Renal cortex interstitium (tissue), 11 donors: Measurements from ENCODE around the gene DCLK2. TPM values are rescaled to one million over a fixed set of nuclear protein-coding genes. Genes with fewer than 3 reads are reported as not detected.
A peak's percentile ranks its signal among the peaks of the same experiment; 100 is the strongest.
"Not testable (repeated sequence)": the region's sequence is repeated elsewhere in the genome, so short reads cannot be mapped to it uniquely, and the experiment has no call there.

Experiments
- DNase-seq, 11 donors: peaks; one replicate each; pipeline ENCODE4 v3.0.0-alpha.2; 2013; ENCODE audit warnings: low read depth in 9 of 11, low spot score in 4 of 11; ENCODE audit errors: extremely low read depth in 1 of 11
- polyA plus RNA-seq, 3 donors: library from polyadenylated mRNA; unstranded; fragments of 120-200 nt; gene quantifications; one replicate each; pipeline ENCODE4 v1.2.1, GENCODE V29; 2013; ENCODE audit not compliant: insufficient read length in 3 of 3

Gene DCLK2
- polyA plus RNA-seq, 3 donors = 10.8 to 12.2 (median 11.7) TPM

DNA sequence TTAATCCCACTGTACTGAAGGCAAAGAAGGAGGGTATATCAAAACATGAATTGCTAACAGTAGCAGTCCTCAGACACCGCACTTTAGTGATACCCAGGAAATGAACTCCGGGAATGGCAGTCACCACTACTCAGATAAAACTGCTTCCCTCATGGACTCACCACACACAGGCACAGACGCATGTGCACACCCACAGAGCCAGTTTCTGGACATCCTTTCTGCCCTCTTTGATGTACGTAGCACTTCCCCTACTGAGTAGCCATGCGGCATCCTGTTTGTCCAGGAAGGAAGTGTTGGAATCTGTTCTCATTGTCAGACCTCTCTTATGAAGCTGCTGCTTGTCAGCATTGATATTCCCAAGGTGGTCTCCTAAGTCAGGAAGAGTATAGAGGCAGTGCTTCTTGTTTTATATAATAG, 95.7 kb downstream of the DCLK2 start:
- peak in 4 of 11 donors; percentile 20 to 30 (median 22) for DNase-seq

DNA sequence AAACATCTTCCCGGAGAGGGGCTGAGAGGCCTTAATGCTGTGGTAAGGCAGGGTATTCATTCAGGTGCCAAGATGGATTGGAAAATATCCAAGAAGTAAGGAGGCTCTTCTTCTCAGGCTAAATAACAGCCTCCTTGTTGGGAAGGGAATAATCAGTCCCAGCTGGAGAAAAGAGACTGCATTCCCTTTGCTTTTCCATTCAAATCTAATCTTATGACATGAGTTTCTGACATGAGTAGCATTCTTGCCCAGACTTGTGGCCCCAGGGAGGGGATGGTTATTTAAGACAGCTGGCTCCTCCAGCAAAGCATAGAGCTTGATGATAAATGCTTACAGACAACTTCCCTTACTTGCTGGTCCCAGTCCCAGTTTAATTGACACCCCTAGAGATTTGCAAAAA, 98.3 kb downstream of the DCLK2 start:
- peak in 4 of 11 donors; percentile 17 to 37 (median 28) for DNase-seq

DNA sequence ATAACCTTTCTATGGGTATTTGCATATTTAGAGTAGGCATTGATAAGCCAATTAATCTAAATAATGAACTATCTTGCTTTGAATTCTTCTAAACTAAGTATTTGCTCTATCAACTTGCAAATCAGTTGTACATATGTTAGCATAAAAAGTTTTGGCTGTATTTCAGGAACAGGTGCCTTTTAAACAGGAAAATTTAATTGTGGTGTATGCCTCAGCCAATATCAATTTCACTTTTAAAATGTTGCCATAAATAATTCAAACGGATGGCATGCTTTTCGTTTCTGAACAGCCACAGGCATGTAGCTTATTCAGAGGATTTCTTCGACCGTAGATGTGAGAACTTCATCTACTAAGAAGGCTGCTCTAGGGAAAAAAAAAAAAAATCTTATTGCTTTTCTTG, 99.9 kb downstream of the DCLK2 start:
- DNase-seq = no peak

DNA sequence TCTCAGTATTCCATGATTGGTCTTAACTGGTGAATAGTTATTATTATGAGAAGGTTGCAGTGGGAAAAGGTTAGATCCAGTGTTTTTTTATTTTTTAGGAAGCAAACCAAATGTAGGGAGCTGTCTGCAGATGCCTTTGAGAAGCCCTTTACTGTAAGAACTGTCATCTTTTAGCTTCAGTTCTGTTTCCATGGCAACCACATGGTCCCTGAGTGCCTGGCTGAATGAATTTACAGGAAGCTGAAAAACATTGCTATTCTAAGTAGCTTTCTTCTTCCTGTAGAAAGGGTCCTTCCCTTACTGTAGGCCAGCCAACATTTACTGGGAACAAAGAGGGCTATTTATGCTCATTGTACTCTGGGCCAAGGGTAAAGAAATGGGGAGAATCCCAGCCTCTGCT, 103.3 kb downstream of the DCLK2 start:
- DNase-seq = peak in 4 of 11 donors; percentile 20 to 35 (median 20)

DNA sequence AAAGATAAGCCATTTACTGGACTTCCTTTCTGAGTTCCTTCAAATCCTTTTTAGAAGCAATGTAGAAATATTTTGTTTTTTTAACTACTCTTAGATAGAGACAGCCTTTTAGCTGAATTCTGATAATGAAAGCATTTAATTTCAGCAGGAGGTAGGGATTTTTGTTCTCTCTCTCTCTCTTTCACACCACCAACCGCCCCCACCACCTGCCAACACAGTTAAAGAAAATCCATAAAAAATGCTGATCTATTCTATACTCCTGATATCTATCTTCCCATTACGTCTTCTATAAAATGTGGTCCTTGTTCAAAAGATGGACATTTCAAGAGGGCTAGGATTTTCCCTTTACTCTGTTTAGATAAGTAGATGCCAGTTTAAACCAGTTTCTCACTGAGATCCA, 104.5 kb downstream of the DCLK2 start:
- no peak for DNase-seq

DNA sequence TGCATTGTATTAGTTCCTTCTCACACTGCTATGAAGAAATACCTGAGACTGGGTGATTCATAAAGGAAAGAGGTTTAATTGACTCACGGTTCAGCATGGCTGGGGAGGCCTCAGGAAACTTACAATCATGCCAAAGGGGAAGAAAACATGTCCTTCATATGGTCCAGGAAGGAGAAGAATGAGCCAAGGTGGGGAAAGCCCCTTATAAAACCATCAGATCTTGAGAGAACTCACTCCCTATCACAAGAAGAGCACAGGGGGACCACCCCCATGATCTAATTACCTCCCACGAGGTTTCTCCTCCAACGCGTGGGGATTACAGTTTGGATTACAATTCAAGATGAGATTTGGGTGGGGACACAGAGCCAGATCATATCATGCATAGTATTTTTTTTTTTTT, 106.8 kb downstream of the DCLK2 start:
- not testable (repeated sequence) for DNase-seq

DNA sequence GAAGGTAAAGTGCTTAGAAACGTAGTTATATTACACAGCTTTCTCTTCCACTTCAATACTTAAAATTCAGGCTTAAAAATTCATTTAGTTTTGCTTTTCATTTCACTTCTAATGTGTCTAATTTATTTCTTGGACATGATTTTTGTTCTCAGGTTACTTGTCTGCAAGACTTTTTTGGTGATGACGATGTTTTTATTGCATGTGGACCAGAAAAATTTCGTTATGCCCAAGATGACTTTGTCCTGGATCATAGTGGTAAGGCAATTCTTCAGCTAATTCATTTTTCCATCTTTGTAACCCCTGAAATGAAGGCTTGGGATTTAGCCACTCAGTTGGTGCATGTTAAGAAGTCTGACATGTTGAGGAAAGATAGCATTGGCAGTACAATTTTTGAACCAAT, 114.7 kb downstream of the DCLK2 start:
- DNase-seq = no peak

DNA sequence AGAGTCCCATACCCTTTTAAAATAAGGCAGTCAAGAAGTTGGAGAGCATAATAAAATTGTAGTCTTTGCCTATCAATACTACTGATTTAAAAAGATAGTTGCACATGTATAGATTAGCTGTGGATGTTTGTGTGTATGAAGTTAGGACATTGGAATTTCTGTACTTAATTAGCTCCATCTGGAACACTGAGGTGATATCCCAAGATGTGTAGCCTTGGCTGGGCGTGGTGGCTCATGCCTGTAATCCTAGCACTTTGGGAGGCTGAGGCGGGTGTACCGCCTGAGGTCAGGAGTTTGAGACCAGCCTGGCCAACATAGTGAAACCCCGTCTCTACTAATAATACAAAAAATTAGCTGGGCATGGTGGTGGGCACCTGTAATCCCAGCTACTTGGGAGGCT, 119.0 kb downstream of the DCLK2 start:
- not testable (repeated sequence) for DNase-seq

DNA sequence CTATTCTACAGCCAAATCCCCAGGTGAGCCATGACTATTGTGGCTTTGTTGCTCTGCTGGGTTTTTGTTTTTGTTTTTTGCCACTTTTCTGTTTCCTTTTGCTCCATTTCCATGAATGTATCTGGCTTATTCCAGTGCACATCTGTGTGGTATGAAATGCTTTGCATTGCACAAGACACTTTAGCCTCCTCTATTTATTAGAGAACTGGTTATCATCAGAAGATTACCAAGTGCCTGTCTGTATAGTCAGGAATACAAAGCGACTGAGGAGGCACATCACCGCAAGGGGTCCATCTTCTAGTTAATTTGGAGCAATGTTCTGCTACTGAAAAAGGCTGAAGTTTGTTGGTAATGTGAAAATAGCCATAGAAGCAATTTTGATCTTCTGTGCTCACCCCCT, 120.8 kb downstream of the DCLK2 start:
- no peak for DNase-seq

DNA sequence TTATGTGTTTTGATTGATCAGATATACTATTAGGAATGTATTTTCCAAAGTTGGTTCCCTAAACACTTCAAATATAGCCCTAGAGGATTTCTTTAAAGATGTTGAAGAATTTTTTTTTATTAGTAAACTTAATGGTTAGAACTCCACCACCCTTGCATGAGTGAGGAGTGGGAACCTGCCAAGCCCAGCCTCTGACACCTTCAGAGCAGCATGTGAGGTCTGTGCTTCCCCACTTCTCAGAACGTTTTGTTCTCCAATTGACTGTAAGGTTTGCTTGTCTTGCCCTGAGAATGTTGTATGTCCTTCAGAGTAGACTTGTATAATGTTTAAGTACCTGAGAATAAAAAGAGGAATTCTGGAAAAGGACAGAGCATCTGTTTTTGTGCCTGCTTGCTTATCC, 126.8 kb downstream of the DCLK2 start:
- no peak for DNase-seq

DNA sequence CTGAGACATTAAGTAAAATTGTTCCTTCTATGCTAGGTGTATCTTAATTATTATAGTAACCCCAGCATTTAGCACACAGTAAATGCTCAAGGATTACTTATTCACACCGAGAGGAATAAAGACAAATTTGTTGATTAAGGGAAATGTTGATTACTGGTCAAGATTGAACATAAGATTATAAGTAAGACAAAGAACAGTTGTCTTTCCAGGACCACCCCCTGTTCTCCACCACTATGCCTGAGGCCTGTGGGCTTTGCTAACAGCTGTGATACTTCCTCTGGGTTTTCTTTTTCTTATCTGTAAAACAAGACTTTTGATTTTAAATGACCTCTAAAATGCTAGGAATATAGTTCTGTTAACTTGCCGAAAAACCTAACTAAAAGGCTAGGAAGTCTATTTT, 128.0 kb downstream of the DCLK2 start:
- DNase-seq = no peak

DNA sequence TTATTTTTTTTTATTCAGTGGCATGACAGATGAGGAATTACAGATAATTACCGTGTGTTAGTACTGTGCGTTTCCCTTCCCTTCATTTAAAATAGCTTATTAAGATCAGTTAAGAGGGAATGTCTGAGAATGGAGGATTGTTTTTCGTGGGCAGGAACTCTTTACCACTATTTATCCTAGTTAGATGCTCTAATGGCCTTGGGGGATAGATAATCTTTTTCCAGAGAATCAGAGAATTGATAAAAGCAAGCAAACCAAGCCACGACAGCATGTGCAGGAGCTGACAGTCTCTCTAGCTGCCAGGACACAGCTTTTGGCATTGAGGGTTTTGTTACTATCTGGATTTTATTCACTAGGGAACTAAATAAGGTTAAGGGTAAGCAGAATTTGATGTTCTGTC, 128.7 kb downstream of the DCLK2 start:
- DNase-seq = no peak

DNA sequence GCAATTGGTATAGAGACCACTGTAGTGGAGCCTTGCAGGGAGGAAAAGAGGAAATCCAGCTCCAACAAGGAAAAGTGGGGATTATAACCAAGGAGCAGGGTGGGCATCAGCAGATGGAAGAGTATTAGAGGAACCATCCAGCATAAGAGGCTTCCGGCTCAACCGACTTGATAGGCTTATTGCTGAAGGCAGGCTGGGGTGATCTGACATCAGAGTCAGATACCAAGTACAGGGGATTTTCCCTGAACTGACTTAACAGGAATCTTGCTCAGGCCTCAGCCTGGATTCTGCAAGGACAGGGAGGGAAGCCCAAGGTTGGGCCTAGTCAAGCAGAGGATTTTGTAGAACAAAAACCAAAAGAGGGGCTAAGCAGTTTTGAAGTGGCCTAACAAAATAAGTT, 129.6 kb downstream of the DCLK2 start:
- DNase-seq = no peak

DNA sequence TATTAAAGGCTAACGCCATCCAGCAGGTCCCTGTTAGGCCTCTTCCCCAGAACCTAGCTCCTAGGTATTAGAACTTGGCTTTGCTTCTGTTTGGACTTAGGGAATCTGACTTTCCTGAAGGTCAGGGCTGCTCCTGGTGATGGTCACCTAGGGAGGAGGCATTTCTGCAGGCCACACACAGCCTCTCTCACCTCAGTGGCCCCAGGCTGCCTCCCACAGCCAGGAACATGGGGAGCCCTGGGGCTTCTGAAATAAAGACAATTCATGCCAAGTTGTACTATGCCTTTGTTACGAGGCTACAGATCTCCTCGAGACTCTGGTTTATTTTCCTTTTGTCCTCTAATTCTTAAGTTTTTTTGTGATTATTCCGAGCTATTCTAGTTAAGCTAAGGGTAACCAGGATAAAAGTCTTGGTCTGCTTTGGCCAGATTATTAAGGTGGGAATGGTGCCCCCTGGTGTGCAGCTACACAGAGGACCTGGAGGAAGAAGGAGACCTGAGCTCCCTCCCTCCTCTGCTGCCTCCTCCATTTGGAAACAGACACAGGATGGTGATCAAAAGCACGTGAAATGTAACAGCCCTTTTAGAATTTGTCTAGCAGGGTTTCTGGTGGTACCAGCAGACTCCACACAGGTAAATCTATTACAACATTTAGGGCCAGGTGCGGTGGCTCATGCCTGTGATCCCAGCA, 131.0 kb downstream of the DCLK2 start:
- peak in 4 of 11 donors; percentile 26 to 51 (median 36) for DNase-seq

DNA sequence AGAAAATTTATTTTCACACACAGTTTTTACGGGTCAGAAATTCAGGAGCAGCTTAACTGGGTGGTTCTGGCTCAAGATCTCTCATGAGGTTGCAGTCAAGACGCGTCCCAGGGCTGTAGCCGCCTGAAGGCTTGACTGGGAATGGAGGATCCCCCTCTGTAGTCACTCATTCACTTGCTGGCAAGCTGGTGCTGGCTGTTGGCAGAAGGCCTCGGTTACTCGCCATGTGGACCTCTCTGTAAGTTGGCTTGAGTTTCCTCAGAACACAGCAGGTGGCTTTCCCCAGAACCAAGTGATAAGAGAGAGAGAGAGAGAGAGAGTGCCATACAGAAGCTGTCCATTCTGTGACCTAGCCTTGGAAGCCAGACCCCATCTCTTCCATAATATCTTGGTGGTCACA, 132.8 kb downstream of the DCLK2 start:
- DNase-seq = no peak

DNA sequence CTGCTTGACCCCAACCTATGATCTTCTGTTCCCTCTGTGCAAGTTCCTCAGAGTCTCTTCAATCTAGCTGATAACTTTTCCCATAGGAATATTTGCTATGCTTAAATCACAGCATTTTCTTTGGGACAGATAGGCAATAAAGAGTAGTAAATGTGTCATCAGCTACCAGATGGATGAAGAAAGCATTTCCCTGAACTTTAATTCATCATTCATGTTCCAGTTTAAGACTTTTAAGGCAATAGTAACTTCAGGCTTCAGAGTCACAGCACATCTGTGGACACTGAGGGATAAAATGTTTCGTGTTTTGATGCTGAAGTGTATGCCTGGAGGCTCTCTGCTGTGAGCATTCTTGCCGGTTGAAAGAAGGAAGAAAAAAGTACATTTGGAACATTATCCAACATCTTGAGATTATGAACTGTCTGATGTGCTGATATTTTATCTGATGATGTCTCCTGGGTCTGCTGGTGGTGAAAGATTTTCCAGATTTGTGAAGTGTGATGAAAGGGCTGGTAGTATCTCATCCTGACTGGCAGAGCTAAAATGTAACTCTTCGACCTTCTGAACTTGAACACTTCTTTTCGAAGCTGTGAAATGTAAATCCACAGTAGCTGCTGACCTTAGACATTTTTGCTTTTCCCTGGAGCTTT, 133.7 kb downstream of the DCLK2 start:
- peak in 2 of 11 donors; percentile 47 to 55 for DNase-seq

DNA sequence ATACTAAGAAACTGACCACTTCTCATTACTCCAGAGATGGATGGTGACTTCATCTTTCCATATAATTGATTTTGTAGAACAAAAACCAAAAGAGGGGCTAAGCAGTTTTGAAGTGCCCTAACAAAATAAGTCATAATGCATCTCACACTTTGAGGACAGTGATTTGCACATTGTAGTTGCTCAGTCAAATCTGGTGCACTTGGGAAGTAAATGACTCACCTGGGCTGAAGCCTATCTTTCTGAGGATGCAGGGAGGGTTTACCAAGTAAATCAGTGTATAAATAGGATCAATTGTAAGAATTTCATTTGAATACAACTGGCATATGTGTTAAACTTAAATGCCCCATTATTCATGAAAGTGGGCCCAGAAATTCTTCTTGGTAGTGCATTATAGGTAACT, 134.2 kb downstream of the DCLK2 start:
- DNase-seq = no peak

DNA sequence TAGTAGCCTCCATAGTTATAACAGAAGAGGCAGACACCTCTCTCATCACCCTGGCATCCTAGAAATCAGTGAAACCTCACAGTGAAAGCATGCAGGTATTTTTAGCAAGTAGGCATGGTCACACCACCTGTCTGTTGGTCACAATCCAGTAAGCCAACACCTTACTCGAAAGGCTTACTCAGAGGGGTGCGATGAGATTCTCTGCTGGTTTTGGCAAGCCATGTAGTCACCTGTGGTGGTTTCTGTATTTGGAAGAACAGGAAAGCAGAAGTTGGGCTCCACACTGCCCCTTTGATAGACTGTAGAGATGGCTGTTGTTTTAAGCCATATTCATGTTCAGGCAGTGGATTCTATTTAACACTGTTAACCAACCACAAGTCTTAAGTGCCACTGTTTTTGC, 134.7 kb downstream of the DCLK2 start:
- no peak for DNase-seq

DNA sequence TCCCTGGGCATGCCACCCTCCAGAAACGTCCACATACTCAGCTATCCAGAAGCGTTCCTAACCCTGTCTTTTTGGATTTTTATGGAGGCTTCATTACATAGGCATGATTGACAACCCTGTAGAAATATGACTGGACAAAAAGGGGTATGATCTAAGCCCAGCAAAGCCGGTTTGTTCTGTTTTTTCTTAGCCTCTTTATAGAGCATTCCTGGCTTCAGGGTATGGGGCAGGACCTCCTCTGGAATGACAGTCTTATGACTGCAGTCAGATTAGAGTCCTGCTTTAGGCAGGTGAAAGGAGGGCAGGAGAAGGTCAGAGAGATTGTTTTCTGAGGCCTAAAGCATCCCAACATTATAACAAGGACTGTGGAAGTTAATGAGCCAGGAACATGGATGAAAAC, 137.4 kb downstream of the DCLK2 start:
- DNase-seq = no peak

DNA sequence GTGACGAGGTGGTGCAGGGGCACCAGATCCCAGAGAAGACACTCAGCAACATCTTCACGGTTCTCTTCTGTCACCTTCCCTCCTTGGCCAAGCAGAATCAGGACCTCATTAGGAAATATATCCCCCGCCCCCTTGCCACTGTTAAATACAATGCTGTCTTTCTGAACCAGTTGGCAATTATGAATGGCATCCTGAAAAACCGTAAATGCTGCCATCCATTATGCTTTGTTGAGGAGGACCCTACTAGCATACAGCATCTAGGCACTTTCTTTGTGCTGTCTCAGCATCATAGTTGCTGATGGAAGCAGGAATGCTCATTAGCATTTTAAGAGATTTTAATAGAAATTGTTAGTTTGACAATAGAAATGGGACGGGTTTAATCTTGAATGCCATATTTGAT, 138.5 kb downstream of the DCLK2 start:
- no peak for DNase-seq

DNA sequence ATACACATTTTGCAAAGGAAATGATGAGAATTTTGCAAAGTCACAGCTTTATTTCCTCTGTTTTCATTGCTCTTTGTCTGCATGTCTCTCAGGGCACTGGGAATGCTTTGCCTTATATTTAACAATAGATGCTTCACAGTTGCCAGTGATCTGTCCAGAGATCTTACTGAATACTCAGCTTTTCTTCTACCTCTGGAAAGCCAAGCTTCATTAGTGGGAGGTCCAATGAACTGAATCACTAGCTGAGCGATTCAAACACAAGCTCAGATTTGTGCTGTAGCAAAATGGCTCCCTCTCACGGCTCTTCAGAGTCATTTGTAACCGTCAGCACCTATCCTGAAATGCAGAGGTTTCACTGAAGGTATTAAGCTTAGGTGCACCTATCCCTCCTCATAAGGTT, 138.9 kb downstream of the DCLK2 start:
- no peak for DNase-seq
